SK-N-SH (cell line): ENCODE data around the gene GFPT1. TPM values are rescaled to one million over a fixed set of nuclear protein-coding genes. Genes with fewer than 3 reads are reported as not detected.

Experiments used
- CTCF ChIA-PET: fragments of 300-600, 350-600 bp; formaldehyde crosslinking; extraction: SDS; loops from one replicate; lab custom pipeline; 2021; lab: Yijun Ruan, JAX
- POLR2A ChIA-PET: fragments of 350-600 bp; sonication (Branson Sonifier 250); formaldehyde crosslinking; extraction: SDS; loops from one replicate; lab custom pipeline; 2020; ENCODE audit warnings: antibody characterized with exemption, inconsistent platforms; lab: Yijun Ruan, JAX
- DNase-seq: peaks from one replicate; pipeline ENCODE4 v3.0.0; 2012
- H2AFZ ChIP-seq: fragments of 200-600 bp; sonication (generic); 2 replicates; pipeline ENCODE4 v1.8.1; 2016; ENCODE audit warnings: antibody characterized with exemption, mild to moderate bottlenecking, low read depth
- H3F3A ChIP-seq: fragments of 200-600 bp; sonication (generic); replicated peaks from 2 replicates; pipeline ENCODE3; 2016; ENCODE audit warnings: antibody characterized with exemption, mild to moderate bottlenecking; ENCODE audit not compliant: insufficient read depth
- H3K27ac ChIP-seq, 2 experiments: fragments of 200-500 bp in 1 of 2; fragments of 200-600 bp in 1 of 2; sonication (Bioruptor generic) in 1 of 2; sonication (generic), shearing (Covaris generic) in 1 of 2; 2 replicates each; pipeline versions ENCODE4 v1.5.1 to v1.6.1; 2014 to 2016; ENCODE audit warnings: low read depth in 2 of 2, inconsistent platforms in 1 of 2, low read length in 1 of 2, mild to moderate bottlenecking in 1 of 2, mixed read lengths in 1 of 2
- H3K27me3 ChIP-seq: fragments of 200-600 bp; sonication (generic), shearing (Covaris generic); 2 replicates; pipeline ENCODE4 v1.6.1; 2016; ENCODE audit warnings: mixed run types; ENCODE audit not compliant: insufficient read depth
- H3K36me3 ChIP-seq, 2 experiments: fragments of 200-500 bp in 1 of 2; fragments of 200-600 bp in 1 of 2; sonication (Bioruptor generic) in 1 of 2; sonication (generic) in 1 of 2; replicated peaks in 1 of 2; 2 replicates each; pipeline versions ENCODE3 to v1.5.1; 2014 to 2016; ENCODE audit warnings: low read length in 1 of 2, mild to moderate bottlenecking in 1 of 2; ENCODE audit not compliant: insufficient read depth in 2 of 2, control insufficient read depth in 1 of 2
- H3K4me1 ChIP-seq, 2 experiments: fragments of 200-500 bp in 1 of 2; fragments of 200-600 bp in 1 of 2; sonication (Bioruptor generic) in 1 of 2; sonication (generic), shearing (Covaris generic) in 1 of 2; 2 replicates each; pipeline versions ENCODE4 v1.5.1 to v1.6.1; 2014 to 2016; ENCODE audit warnings: low read depth in 1 of 2, low read length in 1 of 2, mixed run types in 1 of 2; ENCODE audit not compliant: insufficient read depth in 2 of 2, control insufficient read depth in 1 of 2
- H3K4me2 ChIP-seq: fragments of 200-600 bp; sonication (generic), shearing (Covaris generic); 2 replicates; pipeline ENCODE4 v1.6.1; 2017; ENCODE audit warnings: mixed run types
- H3K4me3 ChIP-seq, 2 experiments: fragments of 200-500 bp in 1 of 2; fragments of 200-600 bp in 1 of 2; sonication (Bioruptor generic) in 1 of 2; sonication (generic), shearing (Covaris generic) in 1 of 2; 2 replicates each; pipeline versions ENCODE4 v1.5.1 to v1.8.1; 2014 to 2016; ENCODE audit warnings: low read depth in 2 of 2, inconsistent platforms in 1 of 2, low read length in 1 of 2, mild to moderate bottlenecking in 1 of 2, mixed read lengths in 1 of 2, moderate library complexity in 1 of 2
- H3K79me2 ChIP-seq: fragments of 200-600 bp; sonication (generic); 2 replicates; pipeline ENCODE4 v1.8.1; 2017; ENCODE audit warnings: mild to moderate bottlenecking; ENCODE audit not compliant: insufficient read depth
- H3K9ac ChIP-seq: fragments of 200-600 bp; sonication (generic); 2 replicates; pipeline ENCODE4 v1.6.1; 2017; ENCODE audit warnings: mixed run types
- H3K9me2 ChIP-seq: fragments of 200-600 bp; sonication (generic); 2 replicates; pipeline ENCODE4 v1.6.1; 2017; ENCODE audit warnings: mixed run types
- H3K9me3 ChIP-seq: fragments of 200-600 bp; sonication (generic); 2 replicates; pipeline ENCODE4 v1.6.1; 2017; ENCODE audit warnings: mixed run types, mild to moderate bottlenecking, moderate library complexity
- H4K20me1 ChIP-seq: fragments of 200-600 bp; sonication (generic); 2 replicates; pipeline ENCODE4 v1.6.1; 2017; ENCODE audit warnings: mild to moderate bottlenecking, mixed run types; ENCODE audit not compliant: insufficient read depth
- CHD2 ChIP-seq: fragments of 150-350 bp; IDR thresholded peaks from 2 replicates; pipeline ENCODE4 v1.6.1; 2018; ENCODE audit warnings: low read length; ENCODE audit not compliant: partially characterized antibody
- CTCF ChIP-seq: fragments of 200-600 bp; sonication (generic); IDR thresholded peaks from 2 replicates; pipeline ENCODE4 v1.6.1; 2017; ENCODE audit warnings: antibody characterized with exemption, mild to moderate bottlenecking, moderate library complexity
- EP300 ChIP-seq, 2 experiments: IDR thresholded peaks; 2 replicates each; pipeline versions ENCODE4 v1.4.0 to v1.6.1; 2012; ENCODE audit warnings: borderline replicate concordance in 1 of 2, low read depth in 1 of 2, low read length in 1 of 2
- GABPA ChIP-seq: IDR thresholded peaks from 2 replicates; pipeline ENCODE4 v1.4.0; 2012; ENCODE audit warnings: low read depth, mild to moderate bottlenecking
- IRF3 ChIP-seq: fragments of 150-350 bp; IDR thresholded peaks from 2 replicates; pipeline ENCODE4 v1.6.1; 2016; ENCODE audit warnings: mild to moderate bottlenecking, low read depth, low read length
- MXI1 ChIP-seq: IDR thresholded peaks from 2 replicates; pipeline ENCODE4 v1.6.1; 2012; ENCODE audit warnings: mild to moderate bottlenecking, low read depth, low read length, improper control_type of control experiment
- NRF1 ChIP-seq: IDR thresholded peaks from 2 replicates; pipeline ENCODE4 v1.6.1; 2012; ENCODE audit warnings: low read depth, mild to moderate bottlenecking, low read length
- PBX3 ChIP-seq: IDR thresholded peaks from 2 replicates; pipeline ENCODE4; 2012
- RAD21 ChIP-seq: IDR thresholded peaks from 2 replicates; pipeline ENCODE4 v1.6.1; 2012; ENCODE audit warnings: mild to moderate bottlenecking, low read length
- REST ChIP-seq: IDR thresholded peaks from 2 replicates; pipeline ENCODE4 v1.6.1; 2012; ENCODE audit warnings: mild to moderate bottlenecking, low read depth, low read length, moderate library complexity
- RXRA ChIP-seq: IDR thresholded peaks from 2 replicates; pipeline ENCODE4 v1.4.0; 2012; ENCODE audit warnings: low read depth, mild to moderate bottlenecking, borderline replicate concordance
- TAF1 ChIP-seq: IDR thresholded peaks from 2 replicates; pipeline ENCODE4 v1.6.1; 2012; ENCODE audit warnings: low read depth, mild to moderate bottlenecking, low read length, moderate library complexity, borderline replicate concordance
- TEAD4 ChIP-seq: IDR thresholded peaks from 2 replicates; pipeline ENCODE4 v1.4.0; 2012; ENCODE audit warnings: mild to moderate bottlenecking, borderline replicate concordance; ENCODE audit not compliant: insufficient read depth
- USF1 ChIP-seq: IDR thresholded peaks from 2 replicates; pipeline ENCODE4 v1.4.0; 2012; ENCODE audit warnings: low read depth, borderline replicate concordance
- USF2 ChIP-seq: fragments of 150-350 bp; IDR thresholded peaks from 2 replicates; pipeline ENCODE4 v1.6.1; 2017; ENCODE audit warnings: antibody characterized with exemption, low read length, low read depth, borderline replicate concordance
- YY1 ChIP-seq: IDR thresholded peaks from 2 replicates; pipeline ENCODE4 v1.4.0; 2012; ENCODE audit warnings: low read depth, mild to moderate bottlenecking
- WGBS: methylation state at CpG from one replicate; pipeline ENCODE4 v1.1.6; 2017; ENCODE audit warnings: low lambda C conversion rate; 5-methylcytosine and 5-hydroxymethylcytosine counted together
- polyA plus RNA-seq, 3 experiments: library from polyadenylated mRNA; depleted of rRNA; stranded (reverse); fragments of >200 nt; gene quantifications; 2 replicates each; pipeline ENCODE4 v1.2.3, GENCODE V29; 2012

Gene GFPT1
- polyA plus RNA-seq, 1 of the 3 experiments (the other 2 are of a cell fraction) = 6.0 TPM

- Histone ChIP-seq H3K9ac (no peak overlapping the region), H3K4me1 (peaks cover 11 to 28% of the 10 kb centered on the region in 2 experiments; a peak in 3 of 4 replicates), H4K20me1 (no peaks in the 10 kb centered on the region), H3K4me2 (no peak overlapping the region), H3F3A (peaks cover 28% of the 10 kb centered on the region), H3K9me2 (no peaks in the 10 kb centered on the region), H2AFZ (no peak overlapping the region), H3K27ac (no peak overlapping the region), H3K4me3 (no peak overlapping the region), H3K9me3 (no peaks in the 10 kb centered on the region), H3K79me2 (no peaks in the 10 kb centered on the region), H3K27me3 (no peaks in the 10 kb centered on the region), H3K36me3 (no peaks in the 10 kb centered on the region)
- TF ChIP-seq PBX3 = no peak
- no peak for TF ChIP-seq REST
- TF ChIP-seq GABPA = no peak
- no peak for TF ChIP-seq USF1
- no peak for TF ChIP-seq TEAD4
- TF ChIP-seq MXI1 = no peak
- TF ChIP-seq NRF1 = no peak
- TF ChIP-seq CHD2 = no peak
- no peak for TF ChIP-seq USF2
- TF ChIP-seq IRF3 = no peak
- no peak for TF ChIP-seq RXRA
- no peak for TF ChIP-seq TAF1
- TF ChIP-seq RAD21 = no peak
- no peak for TF ChIP-seq YY1
- no peak for TF ChIP-seq EP300 (IDR thresholded peaks at IDR 0.05; ENCODE audit: borderline replicate concordance in 1 of 2, low read depth in 1 of 2, low read length in 1 of 2)
- no peak for TF ChIP-seq CTCF
- ChIA-PET CTCF (no interaction called here), POLR2A (no interaction called here)
- DNase-seq = no peak
- 94% methylated on average over 3 of the region's 3 CpGs for WGBS
Measured at GRCh38 chr2:69300650-69301049, 86.4 kb downstream of the GFPT1 start.
